SH-SY5Y (cell line): ENCODE data around the gene SLC2A4.

Experiments used
- GATA2 ChIP-seq: IDR thresholded peaks from 2 replicates; pipeline ENCODE4 v1.6.1; 2011; ENCODE audit warnings: mild to moderate bottlenecking, low read depth, low read length
- GATA3 ChIP-seq: IDR thresholded peaks from 2 replicates; pipeline ENCODE4 v1.6.1; 2011; ENCODE audit warnings: low read depth, mild to moderate bottlenecking, low read length, moderate library complexity

- no peak for TF ChIP-seq GATA2
- no peak for TF ChIP-seq GATA3
Measured at GRCh38 chr17:7336240-7337175, 55.0 kb downstream of the SLC2A4 start, which contains the start of gene ACAP1.
